ENCODE data around the gene BEND5. TPM values are rescaled to one million over a fixed set of nuclear protein-coding genes. Genes with fewer than 3 reads are reported as not detected.

The BEND5 gene
- total and polyA plus RNA-seq, 2 of the 13 experiments (the other 11 are each of a cell fraction or from before 2014, with no cell fraction given) = 0.11 TPM; not detected in 1

- WGBS (ENCODE audit: low lambda C conversion rate) = 69% methylated on average over 1 of the region's 1 CpG
- no peak overlapping the region for H3K27ac ChIP-seq (ENCODE audit: extremely low read length, insufficient read depth, low read length)
- no peaks in the 10 kb centered on the region for H3K79me2 ChIP-seq (ENCODE audit: insufficient read depth, low read length)
- no peaks in the 10 kb centered on the region for H3K9me3 ChIP-seq (ENCODE audit: low read length)
- H2AFZ ChIP-seq (ENCODE audit: low read length) = no peak overlapping the region
- BruUV-seq (replicated peaks) = no TSS peak
- no peaks in the 10 kb centered on the region for H3K27me3 ChIP-seq (ENCODE audit: control insufficient read depth in 1 of 2, insufficient read depth in 2 of 2, low read length in 2 of 2)
- intact Hi-C loops (cut with micrococcal nuclease; ENCODE audit: unreplicated experiment) (no loop called here), in situ Hi-C loops (cut with HindIII; ENCODE audit: extremely low pct_ligation_motif_present, low pct_unique_long_range_greater_than_20kb) (no loop called here)
- H3K36me3 ChIP-seq (replicated peaks in 1 of 2; ENCODE audit: control insufficient read depth in 1 of 2, insufficient read depth in 2 of 2, low read length in 2 of 2) = no peaks in the 10 kb centered on the region
- DNase-seq (ENCODE audit: low spot score) (no peak), ATAC-seq (no peak), FAIRE-seq (no peak)
- H3K4me3 ChIP-seq (replicated peaks in 1 of 3; ENCODE audit: insufficient read depth in 1 of 3, low read depth in 2 of 3, low read length in 3 of 3) = no peak overlapping the region
- no peak overlapping the region for H3K4me2 ChIP-seq (ENCODE audit: low read depth, low read length)
- no peak overlapping the region for H3K9ac ChIP-seq (ENCODE audit: insufficient read depth, low read depth, low read length)
- POLR2A ChIA-PET = no interaction called here
- peaks cover 14% of the 10 kb centered on the region for H3K4me1 ChIP-seq (ENCODE audit: insufficient read depth, low read length)
- TF ChIP-seq ZNF274 (CRISPR knock-in tag; IDR thresholded peaks at IDR 0.05) (no peak), MAFG (CRISPR knock-in tag; IDR thresholded peaks at IDR 0.05) (no peak), ARID4A (CRISPR knock-in tag; IDR thresholded peaks at IDR 0.05; ENCODE audit: borderline replicate concordance) (no peak), SMAD3 (CRISPR knock-in tag; IDR thresholded peaks at IDR 0.05) (no peak), NR3C1 (CRISPR knock-in tag; IDR thresholded peaks at IDR 0.05) (no peak), ZNF747 (CRISPR knock-in tag; IDR thresholded peaks at IDR 0.05; ENCODE audit: borderline replicate concordance) (no peak), EEA1 (CRISPR knock-in tag; IDR thresholded peaks at IDR 0.05; ENCODE audit: borderline replicate concordance) (no peak), ZNF761 (CRISPR knock-in tag; conservative IDR thresholded peaks at IDR 0.05) (no peak), ARNT2 (CRISPR knock-in tag; IDR thresholded peaks at IDR 0.05; ENCODE audit: low read depth) (no peak), ZNF33A (CRISPR knock-in tag; IDR thresholded peaks at IDR 0.05; ENCODE audit: borderline replicate concordance) (no peak), ZNF619 (CRISPR knock-in tag; IDR thresholded peaks at IDR 0.05) (no peak)
- CTCF ChIA-PET (ENCODE audit: low intra/inter-chr PET ratio, low total read pairs) = no interaction called here
- no peaks in the 10 kb centered on the region for H4K20me1 ChIP-seq (ENCODE audit: insufficient read depth, low read length)
Measured at GRCh38 chr1:48765335-48765734, 11.4 kb downstream of the BEND5 start.

Measured in HepG2 (cell line).